Measurements from ENCODE around the gene AP5Z1. TPM values are rescaled to one million over a fixed set of nuclear protein-coding genes. Genes with fewer than 3 reads are reported as not detected.
A peak's percentile ranks its signal among the peaks of the same experiment; 100 is the strongest.

AP5Z1 gene
- total RNA-seq, 1 experiment from 2014 or later, result 21.0 TPM

- peak; percentile 76 for DNase-seq (ENCODE audit: low read depth)
Measured at GRCh38 chr7:4745971-4746919, 29.2 kb upstream of the AP5Z1 start.

- no peak for DNase-seq (ENCODE audit: low read depth)
Measured at GRCh38 chr7:4747013-4747412, 28.4 kb upstream of the AP5Z1 start.

GRCh38 chr7:4747746-4748145 lies 27.7 kb upstream of the AP5Z1 start:
- DNase-seq (ENCODE audit: low read depth), result no peak

GRCh38 chr7:4748231-4748681 lies 27.2 kb upstream of the AP5Z1 start:
- DNase-seq (ENCODE audit: low read depth), result no peak

- DNase-seq (ENCODE audit: low read depth), result no peak
Measured at GRCh38 chr7:4749363-4749762, 26.1 kb upstream of the AP5Z1 start.

GRCh38 chr7:4749798-4750197 lies 25.6 kb upstream of the AP5Z1 start:
- no peak for DNase-seq (ENCODE audit: low read depth)

GRCh38 chr7:4751398-4751947 lies 23.9 kb upstream of the AP5Z1 start:
- DNase-seq (ENCODE audit: low read depth), result no peak

GRCh38 chr7:4753598-4754432 lies 21.6 kb upstream of the AP5Z1 start:
- peak; percentile 52 for DNase-seq (ENCODE audit: low read depth)

GRCh38 chr7:4754433-4755010 lies 20.9 kb upstream of the AP5Z1 start:
- no peak for DNase-seq (ENCODE audit: low read depth)

GRCh38 chr7:4755045-4755444 lies 20.4 kb upstream of the AP5Z1 start:
- no peak for DNase-seq (ENCODE audit: low read depth)

GRCh38 chr7:4758111-4758510 lies 17.3 kb upstream of the AP5Z1 start:
- no peak for DNase-seq (ENCODE audit: low read depth)

- no peak for DNase-seq (ENCODE audit: low read depth)
Measured at GRCh38 chr7:4758791-4759190, 16.6 kb upstream of the AP5Z1 start.

GRCh38 chr7:4759211-4759610 lies 16.2 kb upstream of the AP5Z1 start:
- no peak for DNase-seq (ENCODE audit: low read depth)

GRCh38 chr7:4760952-4761351 lies 14.5 kb upstream of the AP5Z1 start:
- no peak for DNase-seq (ENCODE audit: low read depth)

GRCh38 chr7:4762121-4763055 lies 13.0 kb upstream of the AP5Z1 start:
- DNase-seq (ENCODE audit: low read depth), result no peak

- no peak for DNase-seq (ENCODE audit: low read depth)
Measured at GRCh38 chr7:4763091-4763793, 12.2 kb upstream of the AP5Z1 start.

GRCh38 chr7:4763794-4764185 lies 11.6 kb upstream of the AP5Z1 start:
- DNase-seq (ENCODE audit: low read depth), result no peak

- DNase-seq (ENCODE audit: low read depth), result no peak
Measured at GRCh38 chr7:4764402-4765007, 10.9 kb upstream of the AP5Z1 start.

GRCh38 chr7:4765776-4766490 lies 9.5 kb upstream of the AP5Z1 start:
- no peak for DNase-seq (ENCODE audit: low read depth)

Measured in HT1080 (cell line).